Activated CD4-positive, alpha-beta T cell treated with anti-CD3 and anti-CD28 coated beads for 48 hours (primary cell): ENCODE results near the gene MTFR1L.
A peak's percentile ranks its signal among the peaks of the same experiment; 100 is the strongest.

Experiments
- DNase-seq: peaks from one replicate; pipeline ENCODE4 v3.0.0-alpha.2; 2020

MTFR1L gene

GRCh38 chr1:25808481-25809244 is 11.1 kb upstream of the MTFR1L start:
- DNase-seq: no peak

DNA sequence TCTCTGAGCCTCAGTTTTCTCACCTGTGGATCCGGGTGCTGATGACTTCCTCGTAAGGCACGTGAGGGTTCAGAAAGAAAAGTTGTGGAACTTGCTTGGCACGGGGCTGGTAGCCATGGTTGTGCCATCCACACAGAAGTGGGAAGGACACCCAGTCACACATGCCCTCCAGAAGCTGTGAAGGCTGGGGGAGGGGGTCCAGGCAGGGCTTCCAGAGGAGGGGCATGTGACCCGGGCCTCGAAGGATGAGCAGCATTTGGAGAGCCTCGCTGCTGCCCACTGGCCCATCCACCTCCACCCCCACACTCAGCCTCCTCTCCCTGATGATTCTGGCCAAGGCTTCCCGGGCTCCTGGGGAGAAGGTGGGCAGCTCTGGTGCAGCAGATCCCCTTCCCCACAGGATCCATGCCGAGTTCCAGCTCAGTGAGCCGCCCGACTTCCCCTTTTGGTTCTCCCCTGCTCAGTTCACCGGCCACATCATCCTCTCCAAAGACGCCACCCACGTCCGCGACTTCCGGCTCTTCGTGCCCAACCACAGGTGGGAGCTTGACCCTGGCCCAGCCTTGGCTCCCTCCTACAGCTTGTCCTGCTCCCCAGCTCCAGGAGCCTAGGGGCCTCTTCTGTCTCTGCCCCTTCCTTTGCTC is 10.3 kb upstream of the MTFR1L start:
- no peak for DNase-seq

GRCh38 chr1:25809929-25810328 is 9.8 kb upstream of the MTFR1L start:
- DNase-seq: no peak

DNA sequence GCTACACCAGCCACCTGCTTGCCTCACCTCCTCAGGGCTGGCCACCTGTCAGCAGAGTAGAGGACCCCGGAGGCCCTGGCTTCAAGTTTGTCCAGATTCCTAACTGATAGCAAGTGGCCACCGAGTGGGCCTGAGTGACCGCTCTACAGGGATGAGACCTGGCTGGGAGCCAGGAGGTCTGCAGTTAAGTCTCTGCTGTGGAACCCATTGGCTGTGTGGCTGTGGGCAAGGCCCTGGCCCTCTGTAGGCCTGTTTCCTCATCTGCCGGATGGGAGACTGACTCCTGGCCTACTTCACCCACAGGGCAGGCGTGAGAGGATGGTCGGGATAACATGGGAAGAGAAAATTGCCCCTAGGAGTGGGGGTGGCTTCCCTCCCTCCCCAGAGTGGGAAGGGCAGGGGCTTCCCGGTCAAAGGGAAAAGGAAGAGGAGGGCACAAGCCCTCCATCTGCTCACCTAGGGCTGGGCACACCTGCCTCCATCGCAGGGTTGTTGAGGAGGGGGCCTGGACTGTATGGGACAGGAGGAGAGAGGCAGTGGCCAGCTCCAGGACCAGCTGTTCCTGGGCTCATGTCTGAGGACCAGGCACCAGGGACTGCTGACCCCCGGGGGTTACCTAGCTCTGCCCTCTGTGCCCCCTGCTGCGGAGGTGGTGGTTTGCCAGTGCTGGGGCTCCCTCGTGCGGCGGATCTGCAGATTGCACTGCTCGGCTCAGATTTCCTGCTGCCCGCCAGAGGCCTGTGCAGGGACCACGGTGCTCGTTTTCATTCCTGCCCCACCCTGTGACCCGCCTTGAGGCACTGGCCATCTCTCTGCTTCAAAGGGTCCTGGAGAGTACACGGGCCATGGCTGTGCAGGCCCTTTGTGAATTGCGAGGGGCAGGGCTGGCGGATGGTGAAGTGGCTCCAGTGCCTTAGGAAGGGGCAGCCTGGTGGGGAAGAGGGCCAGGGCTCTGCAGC is 9.1 kb upstream of the MTFR1L start:
- DNase-seq: peak; percentile 88

DNA sequence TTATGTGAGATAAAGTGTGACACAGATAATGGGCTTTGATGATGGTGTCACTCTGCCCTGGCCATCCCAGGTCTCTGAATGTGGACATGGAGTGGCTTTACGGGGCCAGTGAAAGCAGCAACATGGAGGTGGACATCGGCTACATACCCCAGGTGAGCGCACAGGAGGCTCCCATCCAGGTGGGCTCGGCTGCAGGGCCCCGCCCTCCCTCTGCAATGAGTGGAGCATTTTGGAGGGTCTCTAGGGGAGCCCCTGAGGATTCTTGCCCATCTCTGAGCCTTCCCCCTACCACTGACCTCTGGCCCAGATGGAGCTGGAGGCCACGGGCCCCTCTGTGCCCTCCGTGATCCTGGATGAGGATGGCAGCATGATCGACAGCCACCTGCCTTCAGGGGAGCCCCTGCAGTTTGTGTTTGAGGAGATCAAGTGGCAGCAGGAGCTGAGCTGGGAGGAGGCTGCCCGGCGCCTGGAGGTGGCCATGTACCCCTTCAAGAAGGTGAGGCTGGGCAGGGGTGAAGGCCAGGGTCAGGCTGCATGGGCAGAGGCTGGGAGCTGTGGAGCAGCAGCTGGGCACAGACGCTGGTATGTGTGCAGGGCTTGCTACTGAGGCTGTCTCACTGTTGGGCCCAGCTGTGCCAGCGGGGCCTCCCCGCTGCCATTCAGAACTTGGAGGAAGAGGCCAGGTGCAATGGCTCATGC is 8.2 kb upstream of the MTFR1L start:
- DNase-seq: no peak

DNA sequence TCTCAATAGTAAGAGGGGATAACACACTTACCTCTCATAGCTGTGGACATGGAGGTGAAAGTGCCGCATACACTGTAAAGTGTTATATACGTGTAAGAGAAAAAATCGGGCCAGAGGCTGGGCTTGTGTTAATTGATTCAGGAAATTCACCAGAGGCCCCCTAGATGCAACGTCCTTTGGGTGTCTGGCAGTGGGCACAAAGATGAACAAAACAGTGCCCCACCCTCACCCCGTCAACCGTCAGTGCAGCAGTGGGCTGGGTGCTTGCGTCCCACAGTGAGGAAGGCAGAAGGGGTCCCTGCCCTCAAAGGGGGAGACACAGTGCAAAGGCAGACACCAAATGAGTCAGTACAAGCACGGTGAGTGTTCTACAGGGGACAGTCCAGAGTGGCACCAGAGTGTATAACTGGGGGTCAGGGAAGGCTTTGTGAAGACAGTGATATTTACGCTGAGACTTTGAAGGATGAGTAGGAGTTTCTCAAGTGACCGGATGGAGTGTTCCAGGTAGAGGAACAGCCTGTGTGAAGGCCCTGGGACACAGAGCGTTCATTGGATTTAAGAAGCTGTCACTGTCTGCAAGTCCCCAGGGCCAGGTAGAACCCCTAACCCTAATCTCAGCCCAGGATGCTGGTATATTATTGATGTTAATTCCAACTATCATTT is 6.6 kb upstream of the MTFR1L start:
- DNase-seq: no peak

DNA sequence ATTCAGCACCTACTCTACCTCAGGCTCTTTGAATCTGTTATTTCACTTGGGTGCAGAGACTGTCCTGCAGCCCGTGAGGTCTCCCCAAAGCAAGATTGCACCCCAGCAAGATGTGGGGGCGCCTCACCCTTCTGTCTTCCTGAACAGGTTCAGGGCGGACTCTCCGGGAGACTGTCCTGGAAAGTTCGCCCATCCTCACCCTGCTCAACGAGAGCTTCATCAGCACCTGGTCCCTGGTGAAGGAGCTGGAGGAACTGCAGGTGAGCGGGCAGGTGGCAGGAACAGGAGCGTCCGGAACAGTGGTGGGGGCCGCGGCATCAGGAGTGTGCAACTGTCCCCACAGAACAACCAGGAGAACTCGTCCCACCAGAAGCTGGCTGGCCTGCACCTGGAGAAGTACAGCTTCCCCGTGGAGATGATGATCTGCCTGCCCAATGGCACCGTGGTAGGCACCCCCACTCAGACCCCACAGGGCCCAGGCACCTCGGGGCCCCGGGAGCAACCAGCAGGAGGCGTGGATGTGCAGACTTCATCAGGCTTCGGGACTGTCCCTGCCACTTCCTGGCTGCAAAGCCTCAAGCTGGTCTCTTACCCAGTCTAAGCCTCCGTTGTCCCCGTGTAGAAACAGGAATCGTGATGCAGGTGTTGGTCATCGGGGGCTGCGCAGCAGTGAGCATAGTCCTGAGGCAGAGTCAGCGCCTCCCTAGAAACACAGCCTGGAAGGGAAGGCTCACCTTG is 5.9 kb upstream of the MTFR1L start:
- no peak for DNase-seq

DNA sequence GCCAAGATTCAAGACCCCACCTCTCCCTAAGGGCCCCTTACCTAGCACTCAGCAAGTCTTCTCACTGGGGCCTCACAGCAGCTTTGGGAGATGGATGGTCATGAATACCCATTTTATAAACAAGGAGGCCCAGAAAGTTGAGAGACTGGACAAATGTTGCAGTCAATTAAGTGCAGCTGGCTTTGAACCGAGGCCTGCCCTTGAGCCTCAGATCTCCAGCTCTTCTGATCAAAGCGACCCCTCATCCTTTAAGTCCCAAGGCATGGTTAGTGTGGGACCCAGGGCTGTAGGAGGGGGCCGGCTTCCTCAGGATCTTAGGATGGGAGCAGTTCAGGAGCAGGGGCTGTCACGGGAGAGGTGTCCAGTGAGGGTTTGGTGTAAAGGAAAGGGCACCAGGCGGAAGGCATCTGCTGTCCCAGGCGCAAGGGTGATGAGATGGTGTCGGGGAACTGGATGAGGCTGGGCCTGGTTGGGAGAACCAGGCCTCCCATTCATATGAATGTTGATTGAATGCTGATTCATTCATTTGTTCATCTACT is 5.1 kb upstream of the MTFR1L start:
- DNase-seq: no peak

DNA sequence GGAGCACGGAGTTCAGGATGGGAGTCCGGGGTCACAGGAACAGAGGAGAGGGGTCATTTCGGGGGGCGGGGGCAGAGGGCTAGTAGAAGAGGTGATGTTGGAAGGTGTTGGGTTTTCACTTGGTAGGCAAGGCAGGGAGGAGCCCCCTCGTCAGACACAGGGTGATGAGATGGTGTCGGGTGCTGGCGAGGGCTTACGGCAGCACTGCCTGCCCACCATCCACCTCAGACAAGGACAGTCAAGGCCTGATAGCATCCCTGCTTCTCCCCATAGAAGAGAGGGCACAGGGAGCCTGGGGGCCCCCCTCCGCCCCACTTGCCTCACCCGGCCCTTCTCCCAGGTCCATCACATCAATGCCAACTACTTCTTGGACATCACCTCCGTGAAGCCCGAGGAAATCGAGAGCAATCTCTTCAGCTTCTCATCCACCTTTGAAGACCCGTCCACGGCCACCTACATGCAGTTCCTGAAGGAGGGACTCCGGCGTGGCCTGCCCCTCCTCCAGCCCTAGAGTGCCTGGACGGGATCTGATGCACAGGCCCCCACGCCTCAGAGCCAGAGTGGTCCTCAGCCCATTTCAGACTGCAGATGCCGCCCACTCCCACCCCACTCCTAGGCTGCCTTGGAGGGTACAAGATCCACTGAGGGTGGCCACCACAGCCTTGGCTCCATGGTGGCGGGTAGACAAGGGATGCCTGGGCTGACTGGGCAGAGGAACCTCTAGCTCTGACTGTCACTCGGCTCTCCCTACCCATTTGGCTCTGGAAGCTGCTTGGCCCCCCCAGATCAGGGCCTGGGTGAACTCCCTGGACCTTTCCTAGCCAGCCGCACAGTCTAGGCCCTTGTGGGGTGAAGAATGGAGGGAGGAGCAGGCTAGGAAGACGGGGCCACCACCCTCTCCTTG is 4.3 kb upstream of the MTFR1L start:
- no peak for DNase-seq

GRCh38 chr1:25816112-25816718 is 3.5 kb upstream of the MTFR1L start:
- no peak for DNase-seq

GRCh38 chr1:25817840-25818501 is 1.8 kb upstream of the MTFR1L start:
- no peak for DNase-seq

DNA sequence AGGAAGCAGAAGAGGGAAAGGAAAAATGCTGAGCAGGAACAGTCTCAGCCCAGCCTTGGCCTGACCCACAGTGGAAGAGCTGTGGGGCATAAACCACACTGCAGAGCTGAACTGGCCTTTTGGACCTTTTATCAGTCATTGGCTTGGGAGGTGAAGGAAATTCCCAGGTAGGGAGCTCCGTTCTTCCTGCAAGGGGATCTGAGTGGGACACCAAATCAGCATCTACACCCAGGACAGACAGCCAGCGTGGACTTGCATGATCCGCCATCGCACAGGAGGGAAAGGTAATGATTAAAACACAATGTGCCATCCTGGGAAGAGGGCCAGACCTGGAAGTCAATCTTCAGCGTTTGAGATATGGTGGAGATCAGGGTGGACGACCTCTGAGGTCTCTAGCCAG is 1.2 kb upstream of the MTFR1L start:
- no peak for DNase-seq

- DNase-seq: peak; percentile 82
Measured at GRCh38 chr1:25820247-25821111, 725 bp downstream of the MTFR1L start.

- DNase-seq: no peak
Measured at GRCh38 chr1:25821112-25821476, 1.3 kb downstream of the MTFR1L start.

DNA sequence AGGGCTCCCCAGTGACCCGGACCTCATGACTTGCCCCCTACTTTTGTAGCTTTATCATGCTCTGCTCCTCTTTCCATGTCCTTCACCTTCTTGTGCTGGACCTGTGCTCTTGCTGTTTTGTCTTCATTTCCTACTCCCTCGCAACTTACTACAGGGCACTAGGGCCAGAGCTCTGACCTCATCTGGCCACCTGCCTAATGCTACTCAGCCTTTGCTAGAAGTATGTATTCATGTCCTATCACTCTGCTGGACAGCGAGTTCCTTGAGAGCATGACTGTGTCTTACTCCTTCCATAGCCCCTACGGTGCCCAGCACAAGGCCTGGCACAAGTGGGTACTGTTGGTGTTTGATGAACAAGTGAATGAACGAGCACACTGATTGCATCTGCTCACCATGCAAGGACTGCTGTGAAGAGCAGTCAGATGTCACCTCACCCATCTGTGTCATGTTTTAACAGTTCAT is 1.9 kb downstream of the MTFR1L start:
- no peak for DNase-seq

GRCh38 chr1:25825605-25826004 is 5.9 kb downstream of the MTFR1L start:
- DNase-seq: no peak

DNA sequence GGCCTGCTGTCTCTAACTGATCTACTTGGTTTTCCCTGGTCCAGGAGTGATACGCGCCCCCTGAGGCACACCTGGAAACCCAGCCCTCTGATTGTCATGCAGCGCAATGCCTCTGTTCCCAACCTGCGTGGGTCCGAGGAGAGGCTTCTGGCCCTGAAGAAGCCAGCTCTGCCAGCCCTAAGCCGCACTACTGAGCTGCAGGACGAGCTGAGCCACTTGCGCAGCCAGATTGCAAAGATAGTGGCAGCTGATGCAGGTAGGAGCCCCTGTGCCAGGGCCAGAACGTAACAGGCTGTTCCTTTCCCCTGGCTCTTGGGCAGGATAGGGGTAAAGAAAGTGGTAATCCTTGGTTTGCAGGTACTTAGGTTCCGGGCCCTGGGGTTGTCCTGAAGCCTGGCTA is 6.8 kb downstream of the MTFR1L start:
- DNase-seq: no peak

GRCh38 chr1:25828491-25828890 is 8.7 kb downstream of the MTFR1L start:
- DNase-seq: no peak
